Stimulated activated CD4-positive, alpha-beta T cell treated with anti-CD3 and anti-CD28 coated beads, Interleukin-1b, Interleukin-23, amount 100 ng/mL, for 4 hours (primary cell): ENCODE results near the gene ECEL1.
A peak's percentile ranks its signal among the peaks of the same experiment; 100 is the strongest.
"Not testable (repeated sequence)": the region's sequence is repeated elsewhere in the genome, so short reads cannot be mapped to it uniquely, and the experiment has no call there.

Source experiments
- DNase-seq, 2 donors: peaks; one replicate each; pipeline ENCODE4 v3.0.0-alpha.2; 2020; ENCODE audit warnings: low read depth in 2 of 2

Gene ECEL1

DNA sequence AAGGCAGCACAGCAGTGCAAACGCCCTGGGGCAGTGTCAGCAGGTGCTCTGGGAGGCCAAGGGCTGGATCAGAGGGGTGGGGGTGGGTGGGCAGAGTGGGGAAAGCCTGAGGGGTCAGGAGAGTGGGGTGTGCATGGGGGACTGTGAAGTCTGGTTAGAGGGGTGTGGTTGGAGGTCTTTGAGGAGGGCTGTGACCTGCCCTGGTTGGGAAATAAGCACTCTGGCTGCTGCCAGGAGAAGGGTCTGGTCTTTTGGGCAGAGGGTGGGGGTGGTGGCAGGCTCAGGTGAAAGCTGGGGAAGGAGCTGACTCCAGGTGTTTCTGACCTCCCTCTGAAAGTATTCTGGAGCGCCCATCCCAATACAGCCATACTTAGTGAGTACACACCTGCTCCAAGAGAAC, 27.5 kb downstream of the ECEL1 start:
- no peak for DNase-seq

DNA sequence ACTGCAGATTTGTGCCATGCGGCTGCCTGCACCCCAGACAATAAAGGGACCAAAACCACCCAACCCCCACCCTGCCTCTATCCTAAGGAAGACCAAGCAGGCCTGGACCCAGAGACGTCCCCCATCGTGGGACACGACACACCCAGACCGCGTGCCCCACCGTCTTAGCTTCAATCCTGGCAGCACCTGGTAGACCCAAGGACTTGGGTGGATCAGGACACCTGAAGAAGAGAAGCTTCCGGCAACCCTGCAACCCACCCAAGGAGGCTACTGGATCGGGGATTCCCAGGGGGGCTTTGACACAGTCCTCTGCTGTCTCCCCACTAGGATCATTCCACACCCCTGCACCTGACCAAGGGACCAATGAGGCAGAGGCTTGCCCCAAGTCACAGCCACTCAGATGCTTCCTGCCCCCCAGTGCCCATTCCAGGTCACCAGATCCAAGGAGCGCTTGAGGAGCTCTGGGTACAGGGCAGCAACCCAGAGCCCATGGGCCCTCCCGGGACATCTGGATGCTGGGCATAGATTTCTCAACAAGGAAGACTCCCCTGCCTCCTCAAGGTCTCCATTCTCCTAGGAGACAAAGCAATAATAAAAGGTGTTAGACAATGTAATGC, 28.1 kb downstream of the ECEL1 start:
- DNase-seq: no peak

DNA sequence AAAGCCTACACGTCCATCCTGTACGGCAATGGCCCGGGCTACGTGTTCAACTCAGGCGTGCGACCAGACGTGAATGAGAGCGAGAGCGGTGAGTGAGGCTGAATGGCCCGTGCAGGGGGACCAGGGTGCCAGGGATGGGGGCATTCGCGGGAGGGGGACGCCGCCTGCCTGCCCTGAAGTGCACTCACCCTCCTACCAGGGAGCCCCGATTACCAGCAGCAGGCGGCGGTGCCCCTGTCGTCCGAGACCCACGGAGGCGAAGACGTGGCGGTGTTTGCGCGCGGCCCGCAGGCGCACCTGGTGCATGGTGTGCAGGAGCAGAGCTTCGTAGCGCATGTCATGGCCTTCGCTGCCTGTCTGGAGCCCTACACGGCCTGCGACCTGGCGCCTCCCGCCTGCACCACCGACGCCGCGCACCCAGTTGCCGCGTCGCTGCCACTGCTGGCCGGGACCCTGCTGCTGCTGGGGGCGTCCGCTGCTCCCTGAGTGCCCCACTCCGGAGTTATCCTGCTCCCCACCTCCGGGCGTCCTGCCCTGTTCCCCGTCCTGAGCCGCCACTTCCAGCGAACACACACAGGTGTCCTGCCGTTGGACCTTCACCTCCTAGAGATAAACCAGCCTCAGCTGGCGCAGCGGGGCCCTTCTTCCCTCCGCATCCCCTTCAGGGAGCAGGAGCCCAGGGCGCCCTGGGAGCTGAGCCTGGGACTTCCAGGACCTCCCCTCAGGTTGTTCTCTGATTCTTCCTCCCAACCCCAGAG, 28.8 kb downstream of the ECEL1 start:
- no peak for DNase-seq

DNA sequence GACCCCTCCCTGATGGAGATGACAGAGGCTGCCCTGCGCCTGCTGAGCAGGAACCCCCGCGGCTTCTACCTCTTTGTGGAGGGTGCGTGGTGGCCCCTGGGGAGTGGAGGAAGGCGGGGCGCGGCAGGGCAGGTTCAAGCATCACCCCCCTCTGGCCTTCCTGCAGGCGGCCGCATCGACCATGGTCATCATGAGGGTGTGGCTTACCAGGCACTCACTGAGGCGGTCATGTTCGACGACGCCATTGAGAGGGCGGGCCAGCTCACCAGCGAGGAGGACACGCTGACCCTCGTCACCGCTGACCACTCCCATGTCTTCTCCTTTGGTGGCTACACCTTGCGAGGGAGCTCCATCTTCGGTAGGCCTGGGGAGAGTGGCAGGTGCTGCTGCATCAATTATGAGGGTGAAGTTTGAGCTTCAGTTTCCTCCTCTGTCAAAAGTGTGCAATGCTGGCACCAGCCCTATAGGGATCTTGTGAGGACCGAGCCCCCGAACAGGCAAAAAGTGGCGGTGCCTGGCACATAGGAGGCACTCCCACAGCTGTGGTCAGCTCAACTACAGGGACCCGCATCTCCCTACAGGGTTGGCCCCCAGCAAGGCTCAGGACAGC, 29.5 kb downstream of the ECEL1 start:
- no peak for DNase-seq

DNA sequence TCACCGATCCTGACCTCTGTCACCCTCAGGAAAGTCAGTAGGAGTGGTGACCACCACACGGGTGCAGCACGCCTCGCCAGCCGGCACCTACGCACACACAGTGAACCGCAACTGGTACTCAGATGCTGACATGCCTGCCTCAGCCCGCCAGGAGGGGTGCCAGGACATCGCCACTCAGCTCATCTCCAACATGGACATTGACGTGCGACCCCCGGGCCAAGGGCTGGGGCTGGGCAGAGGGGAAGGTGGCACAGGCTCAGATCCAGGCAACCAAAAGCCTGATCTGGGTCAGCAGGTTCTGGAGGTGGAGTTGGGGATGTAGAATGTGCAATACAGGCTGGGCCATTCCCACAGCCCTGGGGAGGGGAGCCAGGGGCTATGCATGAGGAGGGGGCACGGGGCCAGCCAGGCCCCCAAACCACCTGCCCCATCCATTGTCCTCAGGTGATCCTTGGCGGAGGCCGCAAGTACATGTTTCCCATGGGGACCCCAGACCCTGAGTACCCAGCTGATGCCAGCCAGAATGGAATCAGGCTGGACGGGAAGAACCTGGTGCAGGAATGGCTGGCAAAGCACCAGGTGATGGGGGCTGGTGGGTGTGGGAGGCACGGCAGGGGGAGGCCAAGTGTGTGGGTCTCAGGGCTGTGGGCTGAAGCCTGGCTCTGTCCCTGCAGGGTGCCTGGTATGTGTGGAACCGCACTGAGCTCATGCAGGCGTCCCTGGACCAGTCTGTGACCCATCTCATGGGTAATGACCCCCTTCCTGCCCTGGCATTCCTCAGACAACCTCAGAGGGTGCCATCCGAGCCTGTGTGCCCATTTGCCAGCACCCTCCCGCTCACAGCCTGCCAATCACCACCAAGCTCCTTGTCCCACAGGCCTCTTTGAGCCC, 30.3 kb downstream of the ECEL1 start:
- DNase-seq: no peak

DNA sequence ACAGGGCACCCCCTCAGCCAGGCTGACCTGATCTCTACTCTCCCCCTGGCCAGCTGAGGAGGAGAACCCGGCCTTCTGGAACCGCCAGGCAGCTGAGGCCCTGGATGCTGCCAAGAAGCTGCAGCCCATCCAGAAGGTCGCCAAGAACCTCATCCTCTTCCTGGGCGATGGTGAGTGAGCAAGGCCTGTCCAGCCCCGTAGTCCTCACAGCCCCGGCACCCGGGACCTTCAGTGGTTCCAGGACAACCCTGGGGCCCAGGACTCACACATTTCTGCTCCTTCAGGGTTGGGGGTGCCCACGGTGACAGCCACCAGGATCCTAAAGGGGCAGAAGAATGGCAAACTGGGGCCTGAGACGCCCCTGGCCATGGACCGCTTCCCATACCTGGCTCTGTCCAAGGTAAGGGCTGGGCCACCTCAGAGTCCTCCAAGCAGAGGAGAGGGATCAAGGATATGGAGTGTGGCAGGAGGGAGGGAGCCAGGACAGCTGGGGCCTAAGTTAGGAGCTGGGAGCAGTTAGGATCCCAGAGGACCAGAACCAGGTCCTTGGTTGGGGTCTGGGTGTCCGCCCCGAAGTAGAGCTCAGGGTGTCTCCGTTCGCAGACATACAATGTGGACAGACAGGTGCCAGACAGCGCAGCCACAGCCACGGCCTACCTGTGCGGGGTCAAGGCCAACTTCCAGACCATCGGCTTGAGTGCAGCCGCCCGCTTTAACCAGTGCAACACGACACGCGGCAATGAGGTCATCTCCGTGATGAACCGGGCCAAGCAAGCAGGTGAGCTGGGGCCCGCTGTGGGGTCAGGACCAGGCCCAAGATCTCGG, 31.1 kb downstream of the ECEL1 start:
- DNase-seq: no peak

DNA sequence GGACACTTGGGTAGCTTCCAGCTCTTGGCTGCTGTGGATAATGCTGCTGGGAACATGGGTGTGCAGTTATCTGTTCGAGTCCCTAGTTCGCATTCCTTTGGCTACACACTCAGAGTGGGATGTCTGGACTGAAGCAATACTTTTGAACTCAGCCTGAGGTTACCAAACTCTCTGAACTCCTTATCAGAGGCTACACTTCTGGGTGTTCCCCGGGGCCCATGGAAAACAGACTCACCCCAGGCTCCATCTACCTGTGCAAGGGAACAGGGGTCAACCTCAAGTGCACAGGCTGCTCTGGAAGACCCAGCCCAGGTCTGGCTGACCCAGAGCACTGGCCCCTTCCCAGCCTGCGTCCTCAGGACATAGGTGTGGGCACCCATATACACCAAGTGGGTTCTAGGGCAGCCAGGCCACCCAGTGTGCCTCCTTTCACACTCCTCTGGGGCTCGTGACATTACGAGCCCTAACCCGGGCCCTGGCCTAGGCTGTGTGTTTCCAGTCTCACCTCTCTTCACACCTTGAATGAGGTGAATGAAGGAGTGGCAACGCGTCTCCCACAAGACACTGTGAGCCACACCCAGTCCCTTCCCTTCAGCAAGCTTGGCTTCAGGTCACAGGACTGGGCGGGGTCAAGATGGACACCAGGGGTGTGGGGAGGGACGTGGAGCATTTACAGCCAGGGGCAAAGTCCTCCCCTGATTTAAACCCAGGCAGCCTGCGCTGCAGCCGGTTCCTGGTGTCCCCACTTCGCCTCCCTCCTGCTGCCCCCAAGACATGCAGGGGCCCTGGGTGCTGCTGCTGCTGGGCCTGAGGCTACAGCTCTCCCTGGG, 32.0 kb downstream of the ECEL1 start, which contains the start of gene ALPI:
TSS of gene ALPI (plus strand) at position 728 of the 830 bp plus-strand sequence. CDS start at position 775, 47 bp downstream.
- DNase-seq: no peak

DNA sequence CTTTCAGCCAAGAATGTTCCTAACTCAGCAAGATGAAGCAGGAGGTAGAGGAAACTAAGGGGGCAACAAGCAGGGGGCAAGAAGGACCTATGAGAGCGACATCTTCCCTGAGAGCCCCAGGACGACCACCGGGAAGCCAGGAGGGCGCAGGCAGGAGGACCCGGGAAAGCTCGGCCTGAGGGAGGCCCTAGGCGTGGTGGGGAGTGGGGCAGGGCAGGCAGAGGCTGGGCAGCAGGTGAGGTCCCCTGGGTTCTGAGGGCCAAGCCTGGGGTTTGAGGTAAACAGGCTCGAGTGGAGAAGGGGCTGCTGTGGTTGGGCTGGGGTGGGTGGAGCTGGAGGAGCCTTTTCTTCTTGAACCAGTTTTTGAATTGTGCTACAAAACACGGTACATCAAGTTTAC, 33.0 kb downstream of the ECEL1 start:
- DNase-seq: no peak

DNA sequence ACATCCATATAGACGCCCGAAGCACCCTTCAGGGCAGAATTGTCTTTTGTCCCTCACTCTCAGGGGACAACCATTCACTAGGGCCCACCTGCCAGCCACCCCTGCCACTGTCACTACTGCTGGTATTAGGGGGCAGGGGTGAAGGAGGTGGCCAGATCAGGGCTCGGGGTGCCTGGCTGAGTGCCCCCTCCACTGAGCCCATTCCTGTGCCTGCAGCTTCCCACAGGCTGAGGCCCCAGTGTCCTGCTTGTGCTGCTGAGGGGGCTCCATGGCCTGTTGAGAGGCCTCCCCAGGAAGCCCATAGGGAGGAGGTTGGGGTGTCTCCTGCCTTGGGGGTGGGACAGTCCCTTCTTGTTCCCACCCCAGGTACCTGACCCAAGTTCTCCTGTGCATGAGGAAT, 36.0 kb downstream of the ECEL1 start:
- not testable (repeated sequence) for DNase-seq

DNA sequence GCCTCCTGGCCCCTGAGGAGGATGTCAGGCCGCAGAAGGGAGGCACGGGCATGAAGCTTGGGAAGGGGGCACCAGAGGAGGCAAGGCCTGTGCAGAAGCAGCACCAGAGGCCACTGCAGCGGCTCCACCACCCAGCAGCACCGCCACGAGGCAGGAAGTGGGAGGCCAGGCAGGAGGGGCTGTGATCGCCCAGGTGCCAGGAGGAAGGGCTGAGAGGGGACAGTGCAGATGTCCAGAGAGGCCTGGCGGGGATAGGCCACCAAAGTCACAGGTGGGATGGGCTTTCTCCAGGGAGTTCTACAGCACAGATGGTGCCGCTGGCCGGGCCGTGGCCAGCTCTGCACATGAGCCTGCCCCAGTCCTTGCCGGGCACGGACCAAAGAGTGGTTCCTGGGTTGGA, 37.7 kb downstream of the ECEL1 start:
- DNase-seq: no peak

DNA sequence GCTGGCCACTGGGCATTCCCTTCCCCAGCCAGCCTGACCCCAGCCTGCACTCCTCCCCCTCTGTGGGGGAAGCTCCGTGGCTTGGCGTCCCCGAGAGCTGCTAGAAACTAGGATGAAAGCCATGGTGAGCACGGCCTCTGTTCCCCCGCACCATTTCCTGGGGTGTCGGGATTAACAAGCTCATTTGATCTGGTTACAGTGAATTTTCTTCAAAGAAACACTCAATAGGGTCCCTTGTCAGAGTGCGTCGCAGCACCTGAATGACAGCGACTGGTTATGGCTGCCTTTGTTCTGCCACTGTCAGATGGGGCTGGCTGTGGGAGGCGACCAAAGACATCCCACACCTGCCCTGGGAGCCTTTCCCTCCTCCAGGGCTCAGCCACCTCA, 39.3 kb downstream of the ECEL1 start:
- DNase-seq: no peak

DNA sequence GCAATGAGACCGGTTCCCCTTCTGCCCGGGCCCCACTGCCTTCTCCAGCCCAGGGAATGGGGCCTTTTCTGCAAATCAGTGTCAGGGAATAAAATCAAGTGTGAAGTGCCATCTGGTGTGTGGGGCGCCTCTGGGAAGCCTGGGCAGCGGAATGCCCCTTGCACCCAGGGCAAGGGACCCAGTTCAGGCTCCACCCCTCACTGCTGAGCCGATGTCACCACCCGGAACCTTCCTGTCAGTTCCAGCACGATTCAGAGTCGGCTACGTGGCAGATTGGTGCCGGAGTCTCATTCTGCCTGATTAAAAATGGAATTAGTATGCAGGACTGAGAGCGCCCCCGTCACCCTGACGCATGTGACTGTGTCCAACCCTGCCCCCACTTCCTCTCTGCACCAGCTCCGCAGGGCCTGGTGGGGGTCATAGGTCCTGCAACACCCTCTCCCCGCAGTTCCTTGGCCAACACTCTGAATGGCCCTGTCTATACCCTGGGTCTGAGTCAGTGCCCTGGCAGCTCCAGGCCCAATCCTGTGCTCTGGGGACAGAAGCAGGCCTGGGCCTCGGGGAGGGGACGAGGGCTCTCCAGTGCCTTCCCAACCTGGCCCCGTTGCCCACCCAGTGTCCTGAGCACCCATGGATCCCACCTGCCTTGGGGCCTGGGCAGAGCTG, 39.9 kb downstream of the ECEL1 start:
- DNase-seq: no peak

DNA sequence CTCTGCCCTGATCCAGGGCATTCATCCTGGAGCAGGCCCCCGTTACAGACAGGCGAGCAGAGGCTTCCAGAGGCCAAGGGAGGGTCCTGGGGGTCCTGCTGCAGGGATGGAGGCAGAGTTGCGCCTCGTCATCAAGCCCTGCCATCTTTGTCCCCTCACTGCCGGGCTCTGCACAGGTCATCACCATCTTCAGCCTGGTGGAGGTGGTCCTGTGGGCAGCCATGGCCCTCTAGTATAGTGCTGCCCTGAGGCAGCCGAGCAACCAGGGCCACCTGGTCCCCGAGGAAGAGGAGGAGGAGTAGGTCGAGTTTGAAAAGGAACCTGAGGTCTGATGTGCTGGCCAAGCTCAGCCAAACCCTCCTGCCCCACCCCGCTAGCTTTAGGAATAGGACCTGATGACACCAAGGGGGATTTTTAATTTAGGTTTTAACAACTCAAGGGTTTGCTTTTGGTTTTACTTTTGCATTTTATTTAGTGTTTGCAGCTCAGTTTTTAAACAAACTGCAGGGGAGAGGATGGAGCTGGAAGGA, 40.5 kb downstream of the ECEL1 start:
- no peak for DNase-seq

DNA sequence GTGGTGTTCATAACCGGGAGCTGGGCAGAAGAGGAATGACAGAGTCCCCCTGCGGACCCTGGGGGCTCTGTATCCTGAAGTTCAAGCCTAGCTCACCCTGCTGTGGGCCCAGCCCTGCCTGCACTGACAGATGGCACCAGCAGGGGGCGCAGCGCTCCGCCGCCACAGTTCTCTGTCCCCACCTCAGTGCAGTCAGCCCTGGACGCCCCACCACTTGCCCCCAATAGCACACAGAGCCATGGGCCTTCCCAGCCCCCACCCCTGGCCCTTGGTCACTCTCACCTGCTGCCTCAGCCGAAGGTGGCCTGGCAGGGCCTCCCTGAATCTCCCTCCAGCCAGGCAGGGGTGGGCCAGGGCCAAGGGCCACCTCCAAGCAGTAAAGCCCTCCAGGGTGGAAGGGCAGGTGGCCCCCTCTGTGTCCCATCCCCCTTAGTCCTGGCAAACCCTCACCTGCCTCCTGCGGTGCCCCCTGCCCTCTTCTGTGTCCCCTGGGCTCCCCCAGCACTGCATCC, 41.3 kb downstream of the ECEL1 start:
- DNase-seq: not testable (repeated sequence)

DNA sequence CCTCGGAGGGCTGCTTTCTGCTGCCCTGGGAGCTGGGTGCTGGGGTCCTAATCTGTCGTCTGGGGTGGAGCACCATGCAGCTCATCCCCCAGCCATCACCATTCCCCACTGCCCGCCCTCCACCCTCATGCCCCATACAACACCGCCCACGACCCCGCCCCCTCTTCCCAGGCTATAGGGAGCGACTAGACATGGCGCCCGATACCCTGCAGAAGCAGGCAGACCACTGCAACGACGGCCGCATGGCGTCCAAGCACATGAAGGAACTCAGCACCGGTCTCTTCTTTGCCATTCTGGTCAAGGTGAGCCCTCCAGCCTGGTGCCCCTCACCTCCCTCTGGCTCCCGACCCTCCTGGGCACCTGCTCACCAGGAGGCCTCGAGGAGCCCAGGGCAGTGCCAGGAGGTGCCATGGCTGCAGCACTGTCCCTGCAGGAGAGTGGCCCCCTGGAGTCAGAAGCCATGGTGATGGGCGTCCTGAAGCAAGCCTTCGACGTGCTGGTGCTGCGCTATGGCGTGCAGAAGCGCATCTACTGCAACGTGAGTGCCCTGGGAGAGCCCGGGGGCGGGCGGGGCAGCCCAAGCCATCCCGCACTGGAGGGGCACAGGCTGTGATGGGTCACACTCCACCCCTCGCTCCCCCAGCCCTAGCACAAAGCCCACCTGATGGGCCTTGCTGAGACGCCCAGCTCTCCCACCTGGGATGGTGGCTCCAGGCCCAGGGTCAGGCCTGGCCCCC, 42.3 kb downstream of the ECEL1 start:
- not testable (repeated sequence) for DNase-seq

DNA sequence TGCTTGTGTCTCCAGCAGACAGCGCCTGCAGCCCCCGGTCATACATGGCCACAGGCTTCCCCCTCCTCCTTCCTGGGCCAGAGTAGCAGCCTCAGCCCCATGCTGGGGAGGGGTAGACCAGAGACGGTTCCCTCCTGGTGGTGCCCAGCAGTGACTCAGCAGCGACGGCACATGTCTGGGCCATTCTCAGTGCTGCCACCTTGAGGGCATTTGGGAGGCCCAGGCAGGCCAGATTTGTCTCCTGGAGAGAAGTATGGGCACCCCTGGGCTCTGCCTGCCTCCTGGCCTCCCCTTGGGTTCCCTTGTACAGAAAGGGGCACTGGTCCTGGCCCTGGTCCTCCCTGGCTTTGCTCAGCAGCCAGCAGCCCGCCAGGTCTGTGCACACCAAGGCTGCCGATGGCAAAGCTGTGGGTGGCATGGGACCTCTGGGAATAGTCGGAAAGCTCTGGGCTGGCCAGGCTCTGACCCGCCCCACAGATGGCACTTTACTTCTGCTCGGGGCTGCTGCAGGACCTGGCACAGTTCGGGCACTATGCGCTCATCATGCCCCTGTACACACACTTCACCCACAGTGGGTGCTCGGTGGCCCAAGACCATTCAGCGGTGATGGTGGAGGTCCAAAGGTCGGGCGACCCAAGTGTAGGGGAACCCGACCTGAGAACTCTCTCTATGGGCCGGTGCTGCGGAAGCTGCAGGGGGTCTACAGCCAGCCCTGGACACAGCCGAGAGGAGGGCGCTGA, 43.1 kb downstream of the ECEL1 start:
- peak; percentile 58 for DNase-seq

DNA sequence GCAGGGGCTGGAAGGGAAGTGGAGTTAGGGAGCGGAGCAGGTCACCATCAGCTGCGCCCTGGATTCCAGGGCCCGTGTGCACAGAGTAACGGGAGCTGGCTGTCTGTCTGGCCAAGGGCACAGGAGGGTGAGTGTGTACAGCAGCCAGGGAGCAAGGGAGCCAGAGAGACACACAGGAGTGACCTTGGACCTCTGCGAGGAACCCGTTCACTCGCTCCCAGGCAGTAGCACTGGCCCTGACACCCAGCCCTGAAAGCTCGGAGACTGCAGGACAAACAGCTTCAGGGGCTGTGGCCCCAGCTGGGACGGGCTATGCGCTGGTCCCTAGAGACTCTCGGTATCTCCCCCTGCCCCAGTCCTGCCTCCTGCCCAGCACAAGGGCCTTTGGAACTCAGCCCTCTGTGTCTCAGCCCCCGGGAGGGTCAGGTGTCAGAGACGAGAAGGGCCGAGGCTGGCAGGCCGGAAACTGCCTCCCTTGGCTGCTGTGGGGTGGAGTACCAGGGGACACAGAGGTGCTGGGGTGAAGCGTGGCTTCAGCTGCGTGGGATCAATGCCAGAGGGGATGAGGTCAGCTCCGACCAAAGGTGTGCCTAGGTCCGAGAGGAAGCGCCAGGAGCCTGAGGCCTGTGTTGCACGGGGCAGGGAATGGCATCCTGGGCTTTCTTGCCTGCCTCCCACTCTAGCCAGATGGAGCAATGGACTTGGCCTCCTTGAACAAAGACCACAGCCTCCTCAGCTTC, 43.8 kb downstream of the ECEL1 start:
- DNase-seq: not testable (repeated sequence)
